ENCODE data around the gene ECD. TPM values are rescaled to one million over a fixed set of nuclear protein-coding genes. Genes with fewer than 3 reads are reported as not detected.
A peak's percentile ranks its signal among the peaks of the same experiment; 100 is the strongest.

The ECD gene
- total RNA-seq, 1 experiment from 2014 or later, result 25.4 TPM

GRCh38 chr10:73168465-73168803, 626 bp upstream of the ECD start:
- no peaks in the 10 kb centered on the region for H4K20me1 ChIP-seq (ENCODE audit: insufficient read depth)
- RAD21 ChIA-PET (ENCODE audit: low non-redundant PET in 1 of 2, low total read pairs in 2 of 2, uncharacterized antibody in 2 of 2, unreplicated experiment in 2 of 2), result no interaction called here
- H3K4me1 ChIP-seq (ENCODE audit: control insufficient read depth in 1 of 2, insufficient read depth in 2 of 2, low read length in 2 of 2), result peaks cover 0 to 10% of the 10 kb centered on the region in 2 experiments; a peak in 1 of 4 replicates
- POLR2A ChIA-PET, result interaction anchor here (1.5 kb wide), 1 partner anchor 72 kb away, joined by 4 read pairs; the partner anchor contains the start of gene P4HA1
- TSS peak; percentile 69 for BruUV-seq (replicated peaks)
- no peaks in the 10 kb centered on the region for H3K9me2 ChIP-seq (ENCODE audit: insufficient read depth)
- CTCF ChIA-PET, result interaction anchor here (1.2 to 1.6 kb wide), 2 partner anchors 10 to 11 kb away, joined by 3 read pairs; no protein-coding TSS in a partner anchor
- DNase-seq (ENCODE audit: low read depth, low spot score) (no peak), ATAC-seq (peak; percentile 40; the same call in 1 of the 2 replicates)
- H2AFZ ChIP-seq (ENCODE audit: low read depth, low read length, poor library complexity, severe bottlenecking), result no peak overlapping the region
- intact Hi-C loops (cut with micrococcal nuclease), result loop anchor here (10.0 kb wide), 1 partner anchor 804 kb away; no protein-coding TSS in a partner anchor
- H3K27me3 ChIP-seq (ENCODE audit: insufficient read depth, low read length), result no peaks in the 10 kb centered on the region
- H3K9ac ChIP-seq (ENCODE audit: low read length), result peak overlapping the region; percentile 79
- H3K36me3 ChIP-seq (ENCODE audit: control insufficient read depth in 1 of 2, insufficient read depth in 2 of 2, low read length in 2 of 2), result peaks cover 0 to 4% of the 10 kb centered on the region in 2 experiments; a peak in 1 of 4 replicates
- H3K4me3 ChIP-seq (replicated peaks in 1 of 2; ENCODE audit: low read depth in 1 of 2, low read length in 2 of 2), result peak overlapping the region; percentile 73 to 99
- H3K27ac ChIP-seq (ENCODE audit: low read depth, low read length), result peak overlapping the region; percentile 75
- TF ChIP-seq ATF3 (IDR thresholded peaks at IDR 0.05) (no peak), ZBTB33 (IDR thresholded peaks at IDR 0.05; ENCODE audit: extremely low read depth, insufficient replicate concordance, low read length) (no peak), JUND (IDR thresholded peaks at IDR 0.05) (no peak), RAD21 (IDR thresholded peaks at IDR 0.05; ENCODE audit: low read depth) (no peak), REST (IDR thresholded peaks at IDR 0.05; ENCODE audit: low read depth) (no peak), POLR2AphosphoS5 (IDR thresholded peaks at IDR 0.05; ENCODE audit: low read depth, low read length) (no peak), CEBPB (IDR thresholded peaks at IDR 0.05; ENCODE audit: low read depth) (no peak), FOSL1 (IDR thresholded peaks at IDR 0.05; ENCODE audit: low read depth) (no peak), EZH2 (IDR thresholded peaks at IDR 0.05) (no peak), SIN3A (IDR thresholded peaks at IDR 0.05; ENCODE audit: low read depth) (no peak), MAX (IDR thresholded peaks at IDR 0.05) (no peak), ZNF274 (IDR thresholded peaks at IDR 0.05; ENCODE audit: low read depth, low read length) (no peak), TCF7L2 (IDR thresholded peaks at IDR 0.05; ENCODE audit: borderline replicate concordance, extremely low read depth, insufficient read depth, insufficient read length) (no peak), CBX3 (IDR thresholded peaks at IDR 0.05; ENCODE audit: low read depth) (no peak)
- H3K4me2 ChIP-seq (ENCODE audit: low read length), result peak overlapping the region; percentile 84
- no peaks in the 10 kb centered on the region for H3K9me3 ChIP-seq (ENCODE audit: control insufficient read depth in 1 of 2, insufficient read depth in 1 of 2, low read depth in 1 of 2, low read length in 2 of 2)
- peaks cover 50% of the 10 kb centered on the region for H3K79me2 ChIP-seq (ENCODE audit: insufficient read depth, low read length)

Data from HCT116 (cell line).